ENCODE measurements around the gene JPT2. TPM values are rescaled to one million over a fixed set of nuclear protein-coding genes. Genes with fewer than 3 reads are reported as not detected.

The JPT2 gene
- total RNA-seq, 4 donors from 2014 or later: 12.0 to 31.5 (median 25.1) TPM

GRCh38 chr16:1632638-1632970, 45.5 kb upstream of the JPT2 start:
- Histone ChIP-seq H3K27ac (no peak overlapping the region), H3K36me3 (peaks cover 0 to 34% (median 16%) of the 10 kb centered on the region in 4 donors), H3K4me1 (no peaks in the 10 kb centered on the region), H3K4me3 (no peak overlapping the region), H3K27me3 (no peaks in the 10 kb centered on the region), H3K9me3 (no peaks in the 10 kb centered on the region)
- intact Hi-C loops (cut with DNase I; ENCODE audit: low total_unique reads): no loop called here
- 92% methylated on average over 13 of the region's 13 CpGs; no CpG with 5 or more reads in 1 of the 2 donors for WGBS, 2 donors (ENCODE audit: low coverage in 1 of 2)
- in situ Hi-C loops (cut with MboI; ENCODE audit: low pct_ligation_motif_present in 1 of 4, low pct_unique_long_range_greater_than_20kb in 1 of 4, low sequenced_read_pairs in 3 of 4): no loop called here
- TF ChIP-seq CTCF (IDR thresholded peaks at IDR 0.05) (no peak), POLR2A (IDR thresholded peaks at IDR 0.05) (no peak), POLR2AphosphoS5 (IDR thresholded peaks at IDR 0.05) (no peak), EP300 (IDR thresholded peaks at IDR 0.05; ENCODE audit: low read depth) (no peak)
- DNase-seq: no peak

- Histone ChIP-seq H3K27ac (no peak overlapping the region), H3K9me3 (no peaks in the 10 kb centered on the region), H3K36me3 (peaks cover 0 to 40% (median 20%) of the 10 kb centered on the region in 4 donors), H3K27me3 (no peaks in the 10 kb centered on the region), H3K4me3 (no peak overlapping the region), H3K4me1 (no peaks in the 10 kb centered on the region)
- 91 to 92% methylated on average over 2 to 12 of the region's 12 CpGs for WGBS, 2 donors (ENCODE audit: low coverage in 1 of 2)
- no peak for DNase-seq
- no peak for TF ChIP-seq POLR2A (IDR thresholded peaks at IDR 0.05)
- no peak for TF ChIP-seq CTCF (IDR thresholded peaks at IDR 0.05)
- no peak for TF ChIP-seq POLR2AphosphoS5 (IDR thresholded peaks at IDR 0.05)
- TF ChIP-seq EP300 (IDR thresholded peaks at IDR 0.05; ENCODE audit: low read depth): no peak
- in situ Hi-C loops (cut with MboI; ENCODE audit: low pct_ligation_motif_present in 1 of 4, low pct_unique_long_range_greater_than_20kb in 1 of 4, low sequenced_read_pairs in 3 of 4): no loop called here
- intact Hi-C loops (cut with DNase I; ENCODE audit: low total_unique reads): no loop called here
Measured at GRCh38 chr16:1633310-1633709, 44.8 kb upstream of the JPT2 start.

- TF ChIP-seq POLR2AphosphoS5 (IDR thresholded peaks at IDR 0.05): no peak
- TF ChIP-seq EP300 (IDR thresholded peaks at IDR 0.05; ENCODE audit: low read depth): no peak
- TF ChIP-seq POLR2A (IDR thresholded peaks at IDR 0.05): no peak
- H3K27me3 ChIP-seq: no peaks in the 10 kb centered on the region
- WGBS, 2 donors (ENCODE audit: low coverage in 1 of 2): 96 to 99% methylated on average over 10 to 12 of the region's 12 CpGs
- H3K4me3 ChIP-seq: no peak overlapping the region
- H3K36me3 ChIP-seq: peaks cover 0 to 51% (median 24%) of the 10 kb centered on the region in 4 donors
- no peak for DNase-seq
- no peaks in the 10 kb centered on the region for H3K9me3 ChIP-seq
- H3K4me1 ChIP-seq: no peaks in the 10 kb centered on the region
- intact Hi-C loops (cut with DNase I; ENCODE audit: low total_unique reads) (no loop called here), in situ Hi-C loops (cut with MboI; ENCODE audit: low pct_ligation_motif_present in 1 of 4, low pct_unique_long_range_greater_than_20kb in 1 of 4, low sequenced_read_pairs in 3 of 4) (no loop called here)
- H3K27ac ChIP-seq: no peak overlapping the region
Measured at GRCh38 chr16:1634541-1634940, 43.5 kb upstream of the JPT2 start.

GRCh38 chr16:1635070-1635469, 43.0 kb upstream of the JPT2 start:
- H3K4me3 ChIP-seq: no peak overlapping the region
- peaks cover 0 to 51% (median 25%) of the 10 kb centered on the region in 4 donors for H3K36me3 ChIP-seq
- intact Hi-C loops (cut with DNase I; ENCODE audit: low total_unique reads): no loop called here
- in situ Hi-C loops (cut with MboI; ENCODE audit: low pct_ligation_motif_present in 1 of 4, low pct_unique_long_range_greater_than_20kb in 1 of 4, low sequenced_read_pairs in 3 of 4): no loop called here
- H3K9me3 ChIP-seq: no peaks in the 10 kb centered on the region
- WGBS, 2 donors (ENCODE audit: low coverage in 1 of 2): 80 to 88% methylated on average over 4 to 13 of the region's 13 CpGs
- H3K27me3 ChIP-seq: no peaks in the 10 kb centered on the region
- no peak for DNase-seq
- no peak overlapping the region for H3K27ac ChIP-seq
- H3K4me1 ChIP-seq: no peaks in the 10 kb centered on the region
- TF ChIP-seq CTCF (IDR thresholded peaks at IDR 0.05) (no peak), POLR2A (IDR thresholded peaks at IDR 0.05) (no peak), POLR2AphosphoS5 (IDR thresholded peaks at IDR 0.05) (no peak), EP300 (IDR thresholded peaks at IDR 0.05; ENCODE audit: low read depth) (no peak)

GRCh38 chr16:1637526-1637925, 40.6 kb upstream of the JPT2 start:
- Histone ChIP-seq H3K27ac (no peak overlapping the region), H3K9me3 (no peaks in the 10 kb centered on the region), H3K4me1 (no peaks in the 10 kb centered on the region), H3K36me3 (peaks cover 0 to 66% (median 30%) of the 10 kb centered on the region in 4 donors), H3K27me3 (no peaks in the 10 kb centered on the region), H3K4me3 (no peak overlapping the region)
- DNase-seq: no peak
- WGBS, 2 donors (ENCODE audit: low coverage in 1 of 2): 82 to 94% methylated on average over 4 to 11 of the region's 11 CpGs
- in situ Hi-C loops (cut with MboI; ENCODE audit: low pct_ligation_motif_present in 1 of 4, low pct_unique_long_range_greater_than_20kb in 1 of 4, low sequenced_read_pairs in 3 of 4): no loop called here
- intact Hi-C loops (cut with DNase I; ENCODE audit: low total_unique reads): no loop called here
- TF ChIP-seq EP300 (IDR thresholded peaks at IDR 0.05; ENCODE audit: low read depth): no peak
- no peak for TF ChIP-seq CTCF (IDR thresholded peaks at IDR 0.05)
- TF ChIP-seq POLR2AphosphoS5 (IDR thresholded peaks at IDR 0.05): no peak
- TF ChIP-seq POLR2A (IDR thresholded peaks at IDR 0.05): no peak
